Tibial nerve (tissue), 4 donors: Measurements from ENCODE around the gene OR5A1.
"Not testable (repeated sequence)": the region's sequence is repeated elsewhere in the genome, so short reads cannot be mapped to it uniquely, and the experiment has no call there.

ENCODE experiments used
- CTCF ChIP-seq, 5 experiments: fragments of 200-600 bp in 3 of 5; fragments of 450-650 bp in 2 of 5; sonication (generic) in 3 of 5; IDR thresholded peaks; one replicate each; pipeline ENCODE4 v1.5.1; 2016 to 2019; ENCODE audit warnings: antibody characterized with exemption in 5 of 5, mild to moderate bottlenecking in 3 of 5, moderate library complexity in 2 of 5
- EP300 ChIP-seq, 2 donors: sonication (generic); formaldehyde crosslinking; IDR thresholded peaks; one replicate each; pipeline ENCODE4 v1.6.1; 2017; ENCODE audit warnings: antibody characterized with exemption in 2 of 2, mild to moderate bottlenecking in 1 of 2

GRCh38 chr11:59445624-59446023 lies 9.4 kb downstream of the OR5A1 start:
- TF ChIP-seq CTCF, EP300 (IDR thresholded peaks at IDR 0.05): not testable (repeated sequence)
